Prostate gland (tissue), 2 donors: ENCODE results near the gene LYPD6.

Source experiments
- POLR2A ChIP-seq: fragments of 450-650 bp; IDR thresholded peaks from one replicate; pipeline ENCODE4 v1.6.1; 2016; ENCODE audit warnings: antibody characterized with exemption, mild to moderate bottlenecking
- POLR2AphosphoS5 ChIP-seq: sonication (generic); formaldehyde crosslinking; IDR thresholded peaks from one replicate; pipeline ENCODE4 v1.6.1; 2017; ENCODE audit warnings: antibody characterized with exemption
- TF ChIP-seq, protein P1 (sequence below), 4 experiments: fragments of 200-600 bp in 2 of 4; fragments of 450-650 bp in 2 of 4; sonication (generic) in 2 of 4; IDR thresholded peaks; 1 replicate in 3 of 4; 2 replicates in 1 of 4; pipeline ENCODE4 v1.5.1; 2016 to 2019; ENCODE audit warnings: antibody characterized with exemption in 4 of 4, mild to moderate bottlenecking in 2 of 4, moderate library complexity in 2 of 4

- TF ChIP-seq, protein P1, sequence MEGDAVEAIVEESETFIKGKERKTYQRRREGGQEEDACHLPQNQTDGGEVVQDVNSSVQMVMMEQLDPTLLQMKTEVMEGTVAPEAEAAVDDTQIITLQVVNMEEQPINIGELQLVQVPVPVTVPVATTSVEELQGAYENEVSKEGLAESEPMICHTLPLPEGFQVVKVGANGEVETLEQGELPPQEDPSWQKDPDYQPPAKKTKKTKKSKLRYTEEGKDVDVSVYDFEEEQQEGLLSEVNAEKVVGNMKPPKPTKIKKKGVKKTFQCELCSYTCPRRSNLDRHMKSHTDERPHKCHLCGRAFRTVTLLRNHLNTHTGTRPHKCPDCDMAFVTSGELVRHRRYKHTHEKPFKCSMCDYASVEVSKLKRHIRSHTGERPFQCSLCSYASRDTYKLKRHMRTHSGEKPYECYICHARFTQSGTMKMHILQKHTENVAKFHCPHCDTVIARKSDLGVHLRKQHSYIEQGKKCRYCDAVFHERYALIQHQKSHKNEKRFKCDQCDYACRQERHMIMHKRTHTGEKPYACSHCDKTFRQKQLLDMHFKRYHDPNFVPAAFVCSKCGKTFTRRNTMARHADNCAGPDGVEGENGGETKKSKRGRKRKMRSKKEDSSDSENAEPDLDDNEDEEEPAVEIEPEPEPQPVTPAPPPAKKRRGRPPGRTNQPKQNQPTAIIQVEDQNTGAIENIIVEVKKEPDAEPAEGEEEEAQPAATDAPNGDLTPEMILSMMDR (IDR thresholded peaks at IDR 0.05), result no peak
- TF ChIP-seq POLR2AphosphoS5, result no peak
- TF ChIP-seq POLR2A, result no peak
Measured at GRCh38 chr2:149443150-149443549, 112.8 kb downstream of the LYPD6 start.
